ENCODE measurements around the gene IL10RA.

IL10RA gene

GRCh38 chr11:118047749-118048148, 61.6 kb downstream of the IL10RA start:
- no peak for DNase-seq (ENCODE audit: low spot score)

DNA sequence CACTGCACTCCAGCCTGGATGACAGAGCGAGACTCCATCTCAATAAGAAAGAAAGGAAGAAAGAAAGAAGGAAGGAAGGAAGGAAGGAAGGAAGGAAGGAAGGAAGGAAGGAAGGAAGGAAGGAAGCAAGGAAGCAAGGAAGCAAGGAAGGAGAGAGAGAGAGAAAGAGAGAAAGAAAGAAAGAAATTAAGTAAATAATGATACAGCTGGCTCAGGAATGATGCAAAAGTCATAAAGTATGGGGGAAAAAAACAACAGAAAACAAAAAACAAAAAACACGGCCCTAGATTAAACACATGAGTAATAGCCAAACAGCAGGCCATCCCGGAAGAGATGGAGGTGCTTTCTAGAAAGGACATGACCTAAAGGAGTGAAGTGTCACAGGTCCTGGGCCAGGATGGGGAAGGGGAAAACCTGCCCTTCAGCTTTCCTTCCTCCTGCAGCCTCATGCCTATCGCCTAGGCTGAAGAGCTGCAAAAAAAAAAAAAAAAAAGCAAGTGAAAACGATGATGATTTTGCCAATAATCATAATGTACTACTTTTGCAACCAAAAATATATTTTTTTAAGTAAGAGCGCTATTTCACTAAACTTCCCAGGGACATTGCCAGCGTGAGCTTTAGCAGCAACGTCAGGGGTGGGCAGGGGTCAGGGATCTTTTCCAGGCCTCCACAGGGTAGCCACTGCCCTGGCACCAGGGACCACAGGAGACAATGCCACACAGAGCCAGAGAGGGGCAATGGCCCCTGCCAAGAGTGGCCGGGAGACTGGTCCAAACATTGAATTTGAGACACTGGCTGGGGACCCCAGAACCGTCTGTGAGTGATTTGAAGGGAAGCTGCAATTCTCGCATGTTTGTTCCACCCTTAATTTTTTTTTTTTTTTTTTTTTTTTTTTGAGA, 62.5 kb downstream of the IL10RA start:
- no peak for DNase-seq (ENCODE audit: low spot score)

DNA sequence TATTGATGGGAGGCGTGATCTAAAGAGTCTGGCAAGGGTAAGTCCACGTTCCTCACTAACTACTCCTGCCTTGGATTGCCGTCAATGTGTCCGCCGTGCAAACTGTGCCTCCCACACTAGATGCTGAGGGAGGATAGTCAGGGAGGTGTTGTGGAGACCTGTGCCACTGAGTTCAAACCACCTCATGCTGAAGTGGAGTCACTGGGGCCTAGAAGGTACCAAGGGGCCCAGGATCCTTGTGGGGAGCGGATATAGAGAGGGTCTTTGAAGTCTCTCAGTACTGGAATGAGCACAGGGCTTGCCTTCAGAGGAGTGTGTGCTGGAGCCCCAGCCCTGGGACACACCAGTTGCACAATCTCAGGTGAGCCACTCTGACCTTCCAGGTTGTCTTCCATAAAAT, 63.6 kb downstream of the IL10RA start:
- DNase-seq (ENCODE audit: low spot score), result no peak

DNA sequence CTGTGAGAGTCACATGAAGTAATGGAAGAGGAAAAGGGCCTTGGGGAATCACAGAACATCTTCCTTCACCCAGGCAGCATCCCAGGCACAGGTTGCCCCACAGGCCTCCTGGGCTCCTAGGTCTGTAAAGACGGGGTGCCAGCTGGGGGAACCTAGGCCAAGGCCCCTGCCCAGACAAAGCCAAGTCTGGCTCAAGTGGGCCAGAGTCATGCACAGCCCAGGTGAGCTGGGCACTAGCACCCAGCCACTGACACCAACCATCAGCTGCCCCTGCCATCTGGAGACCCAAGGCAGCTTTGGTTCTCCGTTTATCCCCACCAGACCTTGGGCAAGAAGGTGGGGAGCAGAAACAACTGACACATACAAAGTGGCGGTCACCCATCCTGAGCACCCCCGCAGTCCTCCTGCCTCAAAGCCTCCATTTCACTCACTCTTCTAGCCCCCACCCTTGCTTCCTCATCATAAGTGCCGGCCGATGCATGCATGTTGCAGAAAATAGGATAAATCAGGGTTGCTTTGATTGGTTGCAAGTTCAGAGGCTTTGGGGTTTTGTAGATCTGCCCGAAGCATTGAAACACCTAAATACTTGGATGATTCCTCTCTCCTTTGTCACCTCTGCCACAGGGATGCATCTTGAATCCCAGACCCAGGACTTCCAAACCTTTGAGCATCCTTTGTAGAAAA, 64.2 kb downstream of the IL10RA start:
- DNase-seq (ENCODE audit: low spot score), result no peak
